ENCODE results near the gene TMEM131. TPM values are rescaled to one million over a fixed set of nuclear protein-coding genes. Genes with fewer than 3 reads are reported as not detected.

The TMEM131 gene
- total and polyA plus RNA-seq, 12 donors = 13.7 to 57.5 (median 34.0) TPM

DNA sequence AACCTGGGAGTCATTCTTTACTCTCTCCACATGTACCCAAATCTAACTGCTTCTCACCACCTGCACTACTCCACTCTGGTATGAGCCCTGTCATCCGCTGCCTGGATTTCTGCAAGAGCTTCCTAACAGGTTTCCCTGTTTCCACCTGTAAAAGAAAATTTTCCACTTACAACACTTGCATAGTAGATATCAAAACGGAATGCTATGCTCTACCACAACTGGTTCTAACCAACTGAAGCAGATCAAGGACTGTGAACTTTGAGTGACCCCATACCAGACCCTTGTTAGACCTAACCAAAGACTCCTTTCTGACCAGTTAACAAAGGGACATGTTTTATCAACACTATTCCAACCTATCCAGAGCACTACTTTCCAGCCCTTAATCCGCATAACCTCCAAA, 3.8 kb upstream of the TMEM131 start:
- 76 to 89% (median 86%) methylated on average over 3 of the region's 3 CpGs for WGBS, 4 donors
- H3K36me3 ChIP-seq (replicated peaks in 1 of 2) = no peaks in the 10 kb centered on the region
- no peak overlapping the region for H3K4me3 ChIP-seq
- peaks cover 1 to 7% of the 10 kb centered on the region in 2 donors for H3K4me1 ChIP-seq (replicated peaks in 1 of 2)
- DNase-seq = no peak
- H3K9me3 ChIP-seq (replicated peaks in 1 of 3) = no peaks in the 10 kb centered on the region
- no peaks in the 10 kb centered on the region for H3K27me3 ChIP-seq
- H3K27ac ChIP-seq = no peak overlapping the region
- intact Hi-C loops (cut with DNase I) = loop anchor here in 1 of 2 donors (5.0 kb wide), 1 partner anchor 192 kb away; no protein-coding TSS in a partner anchor
- TF ChIP-seq, protein P1, sequence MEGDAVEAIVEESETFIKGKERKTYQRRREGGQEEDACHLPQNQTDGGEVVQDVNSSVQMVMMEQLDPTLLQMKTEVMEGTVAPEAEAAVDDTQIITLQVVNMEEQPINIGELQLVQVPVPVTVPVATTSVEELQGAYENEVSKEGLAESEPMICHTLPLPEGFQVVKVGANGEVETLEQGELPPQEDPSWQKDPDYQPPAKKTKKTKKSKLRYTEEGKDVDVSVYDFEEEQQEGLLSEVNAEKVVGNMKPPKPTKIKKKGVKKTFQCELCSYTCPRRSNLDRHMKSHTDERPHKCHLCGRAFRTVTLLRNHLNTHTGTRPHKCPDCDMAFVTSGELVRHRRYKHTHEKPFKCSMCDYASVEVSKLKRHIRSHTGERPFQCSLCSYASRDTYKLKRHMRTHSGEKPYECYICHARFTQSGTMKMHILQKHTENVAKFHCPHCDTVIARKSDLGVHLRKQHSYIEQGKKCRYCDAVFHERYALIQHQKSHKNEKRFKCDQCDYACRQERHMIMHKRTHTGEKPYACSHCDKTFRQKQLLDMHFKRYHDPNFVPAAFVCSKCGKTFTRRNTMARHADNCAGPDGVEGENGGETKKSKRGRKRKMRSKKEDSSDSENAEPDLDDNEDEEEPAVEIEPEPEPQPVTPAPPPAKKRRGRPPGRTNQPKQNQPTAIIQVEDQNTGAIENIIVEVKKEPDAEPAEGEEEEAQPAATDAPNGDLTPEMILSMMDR (IDR thresholded peaks at IDR 0.05) = no peak
- TF ChIP-seq POLR2A (IDR thresholded peaks at IDR 0.05) = no peak

DNA sequence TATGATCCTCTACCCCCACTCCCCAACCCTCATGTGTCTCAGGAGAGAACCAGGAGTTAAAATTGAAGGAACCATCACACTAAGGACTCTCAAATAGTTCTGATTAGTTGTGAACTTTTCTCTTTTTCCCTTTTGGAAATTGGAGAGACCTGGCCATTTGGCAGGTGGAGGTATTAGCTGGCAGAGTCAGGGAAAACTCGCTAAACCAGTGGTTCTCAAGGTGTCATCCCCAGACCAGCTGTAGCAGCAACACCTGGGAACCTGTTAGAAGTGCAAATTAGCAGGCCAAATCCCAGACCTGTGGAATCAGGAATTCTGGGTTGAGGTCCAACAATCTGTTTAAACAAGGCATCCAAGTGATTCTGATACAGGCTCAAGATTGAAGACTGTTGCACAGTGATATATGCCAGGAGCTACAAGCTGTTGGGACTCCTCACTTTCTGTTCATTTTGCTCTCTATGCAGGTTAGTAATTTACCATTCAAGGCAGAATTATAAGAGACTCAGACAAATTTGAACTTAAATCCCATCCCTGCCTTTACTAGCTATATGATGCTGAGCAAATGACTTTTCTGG, 2.8 kb upstream of the TMEM131 start:
- 78 to 87% (median 82%) methylated on average over 1 of the region's 1 CpG for WGBS, 4 donors

DNA sequence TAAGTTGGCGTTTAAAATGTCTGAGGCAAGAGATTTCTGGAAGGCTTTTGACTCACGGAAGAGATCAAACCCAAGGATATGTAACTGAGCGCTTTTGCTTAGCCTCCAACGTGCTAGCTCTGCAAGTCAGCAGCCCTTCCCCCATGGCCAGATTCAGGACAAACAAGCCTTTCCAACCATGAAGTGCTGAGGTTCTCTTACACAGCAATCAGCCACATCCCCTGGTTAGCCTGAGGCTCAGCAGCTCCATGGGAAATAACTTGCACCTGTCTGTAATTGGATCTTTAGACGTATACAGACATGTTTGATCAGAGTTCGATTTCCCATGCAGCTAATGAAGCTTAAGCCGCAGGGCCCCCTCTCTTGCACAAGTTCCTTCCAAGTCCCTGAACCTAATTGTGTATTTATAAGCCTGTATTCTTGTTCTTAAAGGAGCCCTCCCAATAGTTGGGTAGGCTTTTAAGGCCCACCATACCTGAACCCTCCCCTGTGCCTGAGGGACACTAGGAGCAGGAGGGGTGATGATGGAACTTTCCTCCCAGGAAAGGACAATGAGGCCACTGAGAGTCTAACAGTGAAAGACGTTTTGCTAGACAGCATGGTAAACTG, 2.1 kb upstream of the TMEM131 start:
- no peaks in the 10 kb centered on the region for H3K9me3 ChIP-seq (replicated peaks in 1 of 3)
- no peak overlapping the region for H3K4me3 ChIP-seq
- 82 to 90% (median 86%) methylated on average over 8 of the region's 8 CpGs for WGBS, 4 donors
- TF ChIP-seq, protein P1 (IDR thresholded peaks at IDR 0.05) = no peak
- no peak for TF ChIP-seq POLR2A (IDR thresholded peaks at IDR 0.05)
- DNase-seq = no peak
- no peaks in the 10 kb centered on the region for H3K27me3 ChIP-seq
- H3K27ac ChIP-seq = no peak overlapping the region
- H3K36me3 ChIP-seq (replicated peaks in 1 of 2) = no peaks in the 10 kb centered on the region
- intact Hi-C loops (cut with DNase I) = loop anchor here in 1 of 2 donors (5.0 kb wide), 1 partner anchor 191 kb away; no protein-coding TSS in a partner anchor
- H3K4me1 ChIP-seq (replicated peaks in 1 of 2) = peaks cover 13 to 23% of the 10 kb centered on the region in 2 donors

More for the DNA sequence above, 2.8 kb upstream of the TMEM131 start:
- no peak overlapping the region for H3K27ac ChIP-seq
- DNase-seq = no peak
- TF ChIP-seq, protein P1 (IDR thresholded peaks at IDR 0.05) = no peak
- intact Hi-C loops (cut with DNase I) = loop anchor here in 1 of 2 donors (5.0 kb wide), 1 partner anchor 191 kb away; no protein-coding TSS in a partner anchor
- no peaks in the 10 kb centered on the region for H3K36me3 ChIP-seq (replicated peaks in 1 of 2)
- H3K27me3 ChIP-seq = no peaks in the 10 kb centered on the region
- no peak overlapping the region for H3K4me3 ChIP-seq
- no peaks in the 10 kb centered on the region for H3K9me3 ChIP-seq (replicated peaks in 1 of 3)
- H3K4me1 ChIP-seq (replicated peaks in 1 of 2) = peaks cover 11 to 17% of the 10 kb centered on the region in 2 donors

DNA sequence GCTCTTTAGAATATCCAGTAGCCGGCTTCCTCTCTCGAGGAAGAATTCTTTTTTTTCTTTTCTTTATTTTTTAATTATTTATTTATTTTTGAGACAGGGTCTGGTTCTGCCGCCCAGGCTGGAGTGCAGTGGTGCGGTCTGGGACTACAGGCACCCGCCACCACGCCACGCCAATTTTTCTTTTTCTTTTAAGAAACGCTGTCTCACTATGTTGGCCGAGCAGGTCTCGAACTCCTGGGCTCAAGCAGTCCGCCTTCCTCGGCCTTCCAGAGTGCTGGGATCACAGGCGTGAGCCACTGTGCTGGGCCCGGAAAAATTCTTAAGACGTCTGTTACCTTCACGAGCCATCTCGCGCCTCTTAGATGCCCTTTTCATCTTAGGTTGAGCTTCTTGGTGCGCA, 931 bp upstream of the TMEM131 start:
- H3K9me3 ChIP-seq (replicated peaks in 1 of 3) = no peaks in the 10 kb centered on the region
- peak overlapping the region in 2 of 4 donors; percentile 86 to 99 for H3K4me3 ChIP-seq
- no peaks in the 10 kb centered on the region for H3K36me3 ChIP-seq (replicated peaks in 1 of 2)
- no peaks in the 10 kb centered on the region for H3K27me3 ChIP-seq
- H3K4me1 ChIP-seq (replicated peaks in 1 of 2) = peaks cover 13 to 35% of the 10 kb centered on the region in 2 donors
- WGBS, 4 donors = 87 to 93% (median 91%) methylated on average over 19 of the region's 19 CpGs
- H3K27ac ChIP-seq = peak overlapping the region in 3 of 5 donors; percentile 96 to 98 (median 98)
- DNase-seq = peak in 2 of 7 donors; percentile 11 to 58
- intact Hi-C loops (cut with DNase I) = loop anchor here in 1 of 2 donors (5.0 kb wide), 1 partner anchor 189 kb away; no protein-coding TSS in a partner anchor
- TF ChIP-seq, protein P1 (IDR thresholded peaks at IDR 0.05) = no peak
- no peak for TF ChIP-seq POLR2A (IDR thresholded peaks at IDR 0.05)
